Hepatocyte (in vitro differentiated cells): ENCODE data around the gene KLHL30.

Experiments used
- CTCF ChIP-seq: fragments of 200-600 bp; sonication (generic); IDR thresholded peaks from 2 replicates; pipeline ENCODE4 v1.5.1; 2016; ENCODE audit warnings: antibody characterized with exemption, mild to moderate bottlenecking; ENCODE audit not compliant: poor library complexity
- EZH2 ChIP-seq: fragments of 200-600 bp; sonication (generic); IDR thresholded peaks from 2 replicates; pipeline ENCODE4 v1.6.1; 2016; ENCODE audit warnings: antibody characterized with exemption, mild to moderate bottlenecking, borderline replicate concordance

- TF ChIP-seq CTCF = no peak
- no peak for TF ChIP-seq EZH2
Measured at GRCh38 chr2:238190445-238190844, 52.0 kb downstream of the KLHL30 start.
